Stomach (tissue), 4 donors: ENCODE data around the gene TJP1.
"Not testable (repeated sequence)": the region's sequence is repeated elsewhere in the genome, so short reads cannot be mapped to it uniquely, and the experiment has no call there.

Experiments
- CTCF ChIP-seq, 7 experiments: fragments of 450-650 bp in 4 of 7; fragments of 200-600 bp in 3 of 7; sonication (generic) in 3 of 7; IDR thresholded peaks; one replicate each; pipeline ENCODE4 v1.5.1; 2016 to 2019; ENCODE audit warnings: antibody characterized with exemption in 7 of 7, control low read depth in 2 of 7, mild to moderate bottlenecking in 1 of 7
- EP300 ChIP-seq: sonication (generic); formaldehyde crosslinking; IDR thresholded peaks from one replicate; pipeline ENCODE4 v1.6.1; 2017; ENCODE audit warnings: antibody characterized with exemption
- POLR2A ChIP-seq, 4 donors: fragments of 450-650 bp; IDR thresholded peaks; one replicate each; pipeline ENCODE4 v1.6.1; 2016; ENCODE audit warnings: antibody characterized with exemption in 4 of 4, control low read depth in 2 of 4, mild to moderate bottlenecking in 1 of 4, moderate library complexity in 1 of 4
- POLR2AphosphoS5 ChIP-seq, 3 donors: sonication (generic); formaldehyde crosslinking; IDR thresholded peaks; one replicate each; pipeline ENCODE4 v1.6.1; 2016; ENCODE audit warnings: antibody characterized with exemption in 3 of 3

- not testable (repeated sequence) for TF ChIP-seq POLR2A (IDR thresholded peaks at IDR 0.05); CTCF (IDR thresholded peaks at IDR 0.05); EP300; POLR2AphosphoS5 (IDR thresholded peaks at IDR 0.05)
Measured at GRCh38 chr15:29696506-29696905, 125.8 kb downstream of the TJP1 start.
